PC-3 (cell line): ENCODE measurements around the gene STAP1. TPM values are rescaled to one million over a fixed set of nuclear protein-coding genes. Genes with fewer than 3 reads are reported as not detected.

Experiments
- ATAC-seq: fragments of 200-7000 bp; cut with Tn5 transposase; 2 replicates; pipeline ENCODE4 v1.9.1; 2020; ENCODE audit warnings: mild to moderate bottlenecking, moderate library complexity
- BruUV-seq: library from RNA; stranded (reverse); fragments of 400-500 nt; replicated peaks from 2 replicates; lab custom pipeline; 2021; lab: Mats Ljungman, UMichigan
- CTCF ChIA-PET: fragments of 300-600 bp; sonication (Branson Sonifier 250); formaldehyde crosslinking; loops from one replicate; lab custom pipeline; 2022; ENCODE audit warnings: antibody characterized with exemption; lab: Charles Lee
- POLR2A ChIA-PET: fragments of 300-600 bp; sonication (Branson Sonifier 250); formaldehyde crosslinking; loops from one replicate; lab custom pipeline; 2022; ENCODE audit warnings: antibody characterized with exemption; ENCODE audit not compliant: unreplicated experiment; lab: Charles Lee
- DNase-seq: peaks from one replicate; pipeline ENCODE4 v3.0.0-alpha.2; 2015
- H2AFZ ChIP-seq: fragments of 300-600 bp; sonication (generic); 2 replicates; pipeline ENCODE4 v1.6.0; 2016; ENCODE audit warnings: antibody characterized with exemption, low read length
- H3F3A ChIP-seq: fragments of 300-600 bp; sonication (generic); one replicate; pipeline ENCODE4 v1.6.0; 2017; ENCODE audit warnings: antibody characterized with exemption, low read length, control low read depth, mild to moderate bottlenecking; ENCODE audit not compliant: unreplicated experiment
- H3K27ac ChIP-seq: fragments of 300-600 bp; sonication (generic); 2 replicates; pipeline ENCODE4 v1.5.1; 2016; ENCODE audit warnings: mild to moderate bottlenecking, low read length
- H3K27me3 ChIP-seq: fragments of 300-600 bp; sonication (generic); 2 replicates; pipeline ENCODE4 v1.6.1; 2016; ENCODE audit warnings: low read length, mixed read lengths
- H3K36me3 ChIP-seq: fragments of 300-600 bp; sonication (generic); 2 replicates; pipeline ENCODE4 v1.6.1; 2016; ENCODE audit warnings: low read depth, mixed run types, low read length, mixed read lengths
- H3K4me1 ChIP-seq: fragments of 300-600 bp; sonication (generic); 2 replicates; pipeline ENCODE4 v1.5.1; 2016; ENCODE audit warnings: low read length; ENCODE audit not compliant: insufficient read depth
- H3K4me2 ChIP-seq: fragments of 300-600 bp; sonication (generic); 2 replicates; pipeline ENCODE4 v1.6.0; 2016; ENCODE audit warnings: low read length
- H3K4me3 ChIP-seq: fragments of 300-600 bp; sonication (generic); 2 replicates; pipeline ENCODE4 v1.5.1; 2016; ENCODE audit warnings: mild to moderate bottlenecking, low read length, mixed read lengths
- H3K79me2 ChIP-seq: fragments of 300-600 bp; sonication (generic); 2 replicates; pipeline ENCODE4 v1.6.1; 2017; ENCODE audit warnings: low read length, mixed read lengths
- H3K9ac ChIP-seq: fragments of 300-600 bp; sonication (generic); 2 replicates; pipeline ENCODE4 v1.6.0; 2016; ENCODE audit warnings: mild to moderate bottlenecking, low read length
- H3K9me2 ChIP-seq: fragments of 300-600 bp; sonication (generic); replicated peaks from 2 replicates; pipeline ENCODE4 v1.6.1; 2016; ENCODE audit warnings: mixed run types, low read length, mixed read lengths
- H3K9me3 ChIP-seq: fragments of 300-600 bp; sonication (generic); 2 replicates; pipeline ENCODE4 v1.6.1; 2016; ENCODE audit warnings: low read length, mixed read lengths
- H4K20me1 ChIP-seq: fragments of 300-600 bp; sonication (generic); 2 replicates; pipeline ENCODE4 v1.6.1; 2016; ENCODE audit warnings: low read length, mixed read lengths
- EZH2 ChIP-seq: fragments of 300-600 bp; sonication (generic); IDR thresholded peaks from one replicate; pipeline ENCODE4 v1.6.1; 2017; ENCODE audit warnings: antibody characterized with exemption, mild to moderate bottlenecking, low read length; ENCODE audit not compliant: unreplicated experiment
- EZH2phosphoT487 ChIP-seq: fragments of 300-600 bp; sonication (generic); IDR thresholded peaks from 2 replicates; pipeline ENCODE4 v1.6.1; 2018; ENCODE audit warnings: mild to moderate bottlenecking, antibody characterized with exemption, low read length, borderline replicate concordance
- intact Hi-C: fragments of 100-400 bp; cut with micrococcal nuclease; formaldehyde crosslinking; loops from 2 replicates; pipeline ENCODE4 v1.9.0; 2023
- total RNA-seq: library from RNA; depleted of rRNA; stranded (reverse); fragments of >200 nt; gene quantifications from 2 replicates; pipeline ENCODE4 v1.2.3, GENCODE V29; 2014; rRNA removed
- TF ChIP-seq, protein P1 (sequence below): fragments of 300-600 bp; sonication (generic); conservative IDR thresholded peaks from 2 replicates; pipeline ENCODE4 v1.5.1; 2017; ENCODE audit warnings: antibody characterized with exemption, low read depth, mild to moderate bottlenecking, low read length

Gene STAP1
- total RNA-seq, 1 experiment from 2014 or later, result not detected

- ChIA-PET POLR2A (no interaction called here), CTCF (no interaction called here)
- Histone ChIP-seq H3K27me3 (no peaks in the 10 kb centered on the region), H3K9me2 (no peaks in the 10 kb centered on the region), H3K4me3 (no peak overlapping the region), H3K27ac (no peak overlapping the region), H2AFZ (no peak overlapping the region), H3K79me2 (no peaks in the 10 kb centered on the region), H3K9me3 (no peaks in the 10 kb centered on the region), H3K9ac (no peak overlapping the region), H3K4me1 (no peaks in the 10 kb centered on the region), H3K36me3 (peaks cover 11% of the 10 kb centered on the region), H3K4me2 (no peak overlapping the region), H3F3A (no peaks in the 10 kb centered on the region), H4K20me1 (no peaks in the 10 kb centered on the region)
- intact Hi-C loops, result no loop called here
- DNase-seq, result no peak
- no TSS peak for BruUV-seq
- ATAC-seq, result no peak
- TF ChIP-seq EZH2, result no peak
- TF ChIP-seq EZH2phosphoT487, result no peak
- TF ChIP-seq, protein P1, sequence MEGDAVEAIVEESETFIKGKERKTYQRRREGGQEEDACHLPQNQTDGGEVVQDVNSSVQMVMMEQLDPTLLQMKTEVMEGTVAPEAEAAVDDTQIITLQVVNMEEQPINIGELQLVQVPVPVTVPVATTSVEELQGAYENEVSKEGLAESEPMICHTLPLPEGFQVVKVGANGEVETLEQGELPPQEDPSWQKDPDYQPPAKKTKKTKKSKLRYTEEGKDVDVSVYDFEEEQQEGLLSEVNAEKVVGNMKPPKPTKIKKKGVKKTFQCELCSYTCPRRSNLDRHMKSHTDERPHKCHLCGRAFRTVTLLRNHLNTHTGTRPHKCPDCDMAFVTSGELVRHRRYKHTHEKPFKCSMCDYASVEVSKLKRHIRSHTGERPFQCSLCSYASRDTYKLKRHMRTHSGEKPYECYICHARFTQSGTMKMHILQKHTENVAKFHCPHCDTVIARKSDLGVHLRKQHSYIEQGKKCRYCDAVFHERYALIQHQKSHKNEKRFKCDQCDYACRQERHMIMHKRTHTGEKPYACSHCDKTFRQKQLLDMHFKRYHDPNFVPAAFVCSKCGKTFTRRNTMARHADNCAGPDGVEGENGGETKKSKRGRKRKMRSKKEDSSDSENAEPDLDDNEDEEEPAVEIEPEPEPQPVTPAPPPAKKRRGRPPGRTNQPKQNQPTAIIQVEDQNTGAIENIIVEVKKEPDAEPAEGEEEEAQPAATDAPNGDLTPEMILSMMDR, result no peak
Observed at GRCh38 chr4:67651536-67651935, 93.0 kb downstream of the STAP1 start.

Other genes with a start within 250 kb of the STAP1 start
- gene CENPC, start 13.2 kb upstream of the STAP1 start, total RNA-seq, result 8.4 and 10.6 TPM in 2 replicates
- 94.6 and 107 TPM in 2 replicates for gene UBA6, start 142.4 kb downstream of the STAP1 start, total RNA-seq
- gene GNRHR, start 195.7 kb downstream of the STAP1 start, total RNA-seq, result not detected in 2 replicates